T47D (cell line): Measurements from ENCODE around the gene FBLN2.

Experiments
- DNase-seq, 2 experiments: peaks; one replicate each; pipeline versions ENCODE4 v3.0.0 to v3.0.0-alpha.2; 2011 to 2012; ENCODE audit warnings: low read depth in 1 of 2, low spot score in 1 of 2
- JUND ChIP-seq: IDR thresholded peaks from 2 replicates; pipeline ENCODE4 v1.6.1; 2012; ENCODE audit warnings: low read depth
- in situ Hi-C: cut with HindIII; loops from 2 replicates; pipeline ENCODE4 v1.10.0; 2016; ENCODE audit warnings: low sequenced_read_pairs, low pct_unique_long_range_greater_than_20kb

The FBLN2 gene

DNA sequence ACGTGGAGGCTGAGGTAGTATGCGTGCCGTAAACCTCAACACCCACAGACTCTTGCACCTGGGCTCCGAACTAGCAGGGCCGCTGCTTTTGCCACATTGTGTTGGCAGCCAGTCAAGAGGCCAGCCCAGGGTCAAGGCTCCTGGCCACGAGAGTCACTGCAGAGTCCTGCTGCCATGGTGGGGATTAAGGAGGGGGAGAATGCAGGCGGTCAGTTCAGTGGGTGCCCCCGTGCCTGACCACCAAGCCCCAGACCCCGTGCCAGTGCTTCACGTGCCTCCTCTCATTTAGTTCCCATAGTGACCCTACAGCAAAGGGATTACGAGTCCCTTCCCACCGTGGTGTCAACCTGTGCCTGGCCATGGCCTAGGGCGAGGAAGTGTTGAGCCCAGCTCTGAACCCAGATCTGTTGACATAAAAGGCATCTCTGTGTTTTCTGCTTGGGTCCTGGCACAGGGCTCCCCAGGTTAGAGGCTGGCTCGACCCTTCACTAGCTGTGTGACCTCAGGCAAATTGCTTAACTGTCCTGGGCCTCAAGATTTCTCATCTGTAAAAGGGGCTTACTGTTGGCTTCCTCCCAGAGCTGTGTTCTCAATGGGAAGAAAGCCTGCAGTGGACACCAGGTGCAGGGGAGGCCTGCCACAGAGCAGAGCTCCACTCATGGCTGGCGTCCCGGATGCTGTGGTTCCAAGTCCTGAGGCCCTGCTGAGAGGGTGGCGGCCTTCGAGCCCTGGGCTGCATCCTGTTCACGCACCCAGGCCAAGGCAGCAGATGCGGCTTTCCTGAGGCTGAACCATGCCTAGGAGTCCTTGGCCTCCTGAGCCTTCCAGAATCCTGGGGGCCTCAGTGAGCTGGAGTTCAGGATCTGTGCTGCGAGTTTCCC lies 32.8 kb downstream of the FBLN2 start:
- in situ Hi-C loops: no loop called here
- DNase-seq: no peak
- TF ChIP-seq JUND: no peak

DNA sequence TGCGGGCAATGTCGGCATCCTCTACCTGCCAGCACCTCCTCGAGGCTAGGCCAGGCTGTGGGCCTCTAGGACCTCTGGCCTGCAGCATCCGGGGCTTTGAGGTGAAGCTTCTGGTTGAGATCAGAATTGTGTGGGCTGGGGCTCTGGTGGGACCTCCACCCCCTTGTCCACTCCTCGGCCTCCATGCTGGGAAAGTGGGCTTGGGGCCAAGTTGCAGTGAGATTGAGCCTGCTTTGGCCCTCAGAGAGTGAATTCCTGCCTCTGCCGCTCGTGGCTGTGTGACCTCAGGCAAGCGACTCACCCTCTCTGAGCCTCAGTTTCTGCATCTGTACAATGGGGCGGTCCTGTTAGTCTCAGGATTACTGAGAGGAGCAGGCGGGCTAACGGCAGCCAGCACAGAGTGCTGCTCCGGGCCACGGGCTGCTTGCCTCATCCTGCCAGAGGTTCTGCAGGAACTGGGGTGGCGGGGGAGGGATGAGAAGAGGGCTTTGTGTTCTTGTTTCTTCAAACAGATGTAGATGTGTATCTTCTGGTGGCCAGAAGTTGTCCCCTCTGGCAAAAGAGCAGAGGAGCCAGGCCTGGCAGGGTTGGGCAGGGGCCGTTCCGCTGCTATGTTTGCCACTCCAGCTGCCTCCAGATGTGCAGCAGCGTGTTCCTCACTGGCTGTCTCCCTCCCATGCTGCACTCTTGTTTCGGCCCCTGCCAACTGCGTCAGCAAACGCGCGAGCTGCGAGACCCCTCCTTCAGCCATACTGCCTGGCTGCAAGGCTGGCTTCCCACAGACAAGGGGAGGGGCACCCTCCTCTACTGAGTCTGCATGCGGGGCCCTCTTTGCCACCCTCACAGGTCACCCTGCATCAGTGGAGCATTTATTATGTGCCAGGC lies 33.7 kb downstream of the FBLN2 start:
- no peak for TF ChIP-seq JUND

DNA sequence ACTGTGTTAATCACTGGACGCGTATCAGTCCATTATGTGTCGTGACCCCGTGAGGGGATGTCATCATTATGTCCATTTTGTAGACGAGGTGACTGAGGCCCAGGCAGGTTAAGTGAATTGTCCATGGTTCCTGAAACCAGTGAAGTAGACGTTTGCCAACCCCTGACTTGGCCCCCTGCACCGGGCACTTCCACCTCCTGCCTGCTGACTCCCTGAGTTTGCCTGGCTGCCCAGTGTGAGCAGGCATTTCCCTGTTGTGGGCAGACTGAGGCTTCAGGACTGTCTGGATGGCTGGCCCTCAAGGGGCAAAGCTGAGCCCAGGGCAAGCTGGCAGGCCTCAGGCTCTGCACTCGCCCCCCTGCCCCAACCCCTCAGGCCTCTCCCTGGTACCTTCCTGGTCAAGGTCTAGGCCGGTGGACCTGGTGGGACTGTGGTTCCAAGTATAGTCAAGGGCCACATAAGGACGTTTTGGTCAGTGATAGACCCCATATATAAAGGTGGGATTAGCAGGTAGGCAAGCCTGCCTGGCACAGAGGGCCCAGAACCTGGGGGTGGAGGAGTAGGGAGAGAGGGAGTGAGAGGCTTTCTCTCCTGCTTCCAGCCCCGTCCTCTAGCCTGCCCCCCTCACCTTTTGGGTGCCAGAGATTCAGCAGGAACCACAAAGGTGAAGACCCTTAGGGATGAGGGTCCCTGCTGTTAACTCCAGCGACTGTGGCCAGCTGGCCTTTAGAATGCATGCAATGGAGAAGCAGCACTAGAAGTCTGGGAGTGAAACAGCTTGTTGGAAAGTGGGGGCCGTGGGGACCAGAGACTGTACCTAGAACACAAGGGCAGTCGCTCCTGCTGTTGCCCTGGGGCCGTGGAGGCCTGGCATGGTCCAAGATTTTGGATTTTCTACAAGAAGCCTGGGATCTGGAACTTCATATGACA lies 34.6 kb downstream of the FBLN2 start:
- DNase-seq: no peak
- no peak for TF ChIP-seq JUND
- in situ Hi-C loops: no loop called here

More for the DNA sequence above, 33.7 kb downstream of the FBLN2 start:
- in situ Hi-C loops: no loop called here
- no peak for DNase-seq

DNA sequence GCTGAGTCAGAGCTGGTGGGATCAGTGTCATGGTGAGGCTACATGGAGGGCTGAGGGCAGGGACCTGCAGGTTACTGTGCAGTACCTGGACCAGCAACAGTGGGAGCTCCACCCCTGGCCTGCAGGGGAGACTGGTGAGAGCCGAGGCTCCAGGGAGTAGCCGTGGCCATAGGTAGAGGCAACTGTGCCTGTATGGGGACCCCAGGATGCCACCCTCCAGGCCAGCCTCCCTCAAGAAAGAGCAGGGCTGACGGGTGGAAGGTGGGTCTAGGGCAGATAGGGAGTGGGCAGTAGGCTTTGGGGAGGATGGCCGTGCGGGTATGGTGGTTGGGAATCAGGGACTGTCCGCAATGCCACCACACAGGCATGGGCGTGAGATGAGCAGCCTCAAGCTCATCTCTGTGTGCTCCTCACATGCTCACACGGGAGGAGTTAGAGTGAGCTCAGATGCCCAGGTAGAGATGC lies 35.5 kb downstream of the FBLN2 start:
- in situ Hi-C loops: no loop called here
- DNase-seq: no peak
- TF ChIP-seq JUND: no peak

DNA sequence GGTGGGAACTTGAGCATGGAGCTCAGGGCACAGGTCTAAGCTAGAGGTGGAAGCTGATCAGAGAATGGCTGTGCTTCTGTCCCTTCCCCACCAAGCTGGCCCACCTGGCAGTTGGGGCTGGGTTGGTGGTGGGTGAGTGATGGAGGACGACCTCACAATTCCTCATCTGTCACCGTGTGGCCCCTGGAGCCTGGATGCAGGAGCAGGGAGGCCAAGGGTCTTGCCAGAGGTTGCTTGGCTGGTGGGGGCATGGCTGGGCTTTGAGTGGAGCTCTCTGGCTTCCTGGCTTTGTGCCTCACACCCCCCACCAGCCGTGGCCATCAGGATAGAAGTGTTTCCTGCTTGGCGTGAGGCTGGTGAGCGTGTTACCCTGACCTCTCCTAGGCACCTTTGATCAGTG lies 36.0 kb downstream of the FBLN2 start:
- DNase-seq: no peak
- in situ Hi-C loops: no loop called here
- no peak for TF ChIP-seq JUND

DNA sequence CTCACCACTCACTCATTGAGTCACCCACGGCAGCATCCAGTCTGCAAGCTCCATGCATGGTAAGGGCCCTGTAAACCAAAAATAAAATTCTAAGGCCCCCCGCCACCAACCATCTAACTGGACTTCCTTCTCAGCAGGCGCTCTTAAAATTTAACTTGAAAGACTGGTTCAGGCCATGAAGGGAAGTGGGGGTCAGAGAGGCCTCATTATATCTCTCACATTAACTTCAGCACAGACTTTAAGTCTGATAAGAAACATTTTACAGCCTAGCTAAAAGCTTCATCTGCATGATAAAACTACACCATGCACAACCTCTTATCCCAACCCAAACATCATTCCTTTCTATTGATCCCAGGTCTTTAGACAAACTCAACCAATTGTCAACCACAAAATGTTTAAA lies 38.5 kb downstream of the FBLN2 start:
- DNase-seq: no peak
- no peak for TF ChIP-seq JUND
- in situ Hi-C loops: no loop called here

DNA sequence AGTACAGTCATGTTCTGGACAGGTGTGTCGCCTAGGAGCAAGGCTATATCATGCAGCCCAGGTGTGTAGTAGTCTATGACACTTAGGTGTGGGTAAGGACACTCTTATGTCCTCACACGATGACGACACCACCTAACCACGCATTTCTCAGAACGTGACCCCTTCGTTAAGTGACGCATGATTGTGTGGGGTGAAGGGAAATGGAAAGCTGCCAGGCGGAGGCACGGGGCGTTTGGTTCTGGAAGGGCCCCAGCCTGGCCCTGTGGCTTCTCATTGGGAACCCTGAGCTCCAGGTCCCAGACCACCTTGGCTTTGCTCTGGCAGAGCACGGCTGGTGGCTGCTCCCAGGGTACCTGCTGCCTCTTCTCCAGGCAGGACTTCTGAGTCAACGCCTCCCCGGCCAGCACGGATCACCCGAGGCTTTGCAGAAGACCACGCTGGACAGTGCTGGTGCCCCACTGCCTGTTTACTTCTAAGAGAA lies 39.3 kb downstream of the FBLN2 start:
- TF ChIP-seq JUND: no peak
- in situ Hi-C loops: no loop called here
- no peak for DNase-seq

DNA sequence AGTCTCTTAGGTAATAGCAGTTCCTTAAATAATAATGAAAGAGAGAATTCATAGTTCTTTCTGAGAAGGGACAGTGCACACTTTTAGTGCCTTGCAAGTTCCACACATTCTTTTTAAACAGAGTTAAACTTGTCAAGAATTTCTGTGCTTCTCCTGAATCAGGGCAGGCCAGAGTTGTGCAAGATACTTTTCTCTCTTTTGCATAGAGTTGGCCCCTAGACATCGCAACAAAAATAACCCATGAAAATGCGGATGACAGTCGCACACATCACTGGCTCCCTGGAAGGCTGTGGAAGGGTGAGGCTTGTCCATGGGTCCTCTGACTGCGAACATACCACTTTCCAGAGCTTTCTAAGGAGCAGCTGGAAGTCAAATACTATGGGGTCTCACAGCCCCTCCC lies 40.1 kb downstream of the FBLN2 start:
- DNase-seq: no peak
- in situ Hi-C loops: no loop called here
- no peak for TF ChIP-seq JUND

DNA sequence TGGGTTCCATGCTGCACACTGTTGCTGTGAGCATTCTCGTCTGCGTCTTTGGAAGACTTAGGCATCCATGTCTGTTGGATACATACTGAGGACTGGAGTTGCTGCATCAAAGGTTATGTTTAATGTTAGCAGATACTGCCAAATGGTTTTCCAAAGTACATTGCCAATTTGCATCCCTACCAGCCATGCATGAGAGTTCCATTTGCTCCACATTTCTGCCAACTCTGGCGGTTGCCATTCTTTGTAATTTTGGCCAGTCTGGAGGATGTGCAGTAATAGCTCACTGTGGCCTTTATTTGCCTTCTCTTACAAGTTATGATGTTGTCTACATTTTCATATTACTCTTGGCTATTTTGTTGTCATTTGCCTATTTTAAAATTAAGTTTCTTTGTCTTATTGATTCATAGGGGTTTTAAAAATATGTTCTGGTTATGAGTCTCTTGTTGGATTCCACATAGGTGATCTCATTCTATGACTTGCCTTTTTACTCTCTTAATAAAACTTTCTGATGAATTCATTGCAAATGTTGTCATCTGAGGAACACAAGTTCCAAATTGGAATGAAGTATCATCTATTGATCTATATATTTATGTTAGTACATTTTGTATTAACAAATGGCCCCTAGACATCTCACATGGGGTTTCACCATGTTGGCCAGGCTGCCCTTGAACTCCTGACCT lies 42.1 kb downstream of the FBLN2 start:
- DNase-seq: no peak
- no peak for TF ChIP-seq JUND
- in situ Hi-C loops: no loop called here

DNA sequence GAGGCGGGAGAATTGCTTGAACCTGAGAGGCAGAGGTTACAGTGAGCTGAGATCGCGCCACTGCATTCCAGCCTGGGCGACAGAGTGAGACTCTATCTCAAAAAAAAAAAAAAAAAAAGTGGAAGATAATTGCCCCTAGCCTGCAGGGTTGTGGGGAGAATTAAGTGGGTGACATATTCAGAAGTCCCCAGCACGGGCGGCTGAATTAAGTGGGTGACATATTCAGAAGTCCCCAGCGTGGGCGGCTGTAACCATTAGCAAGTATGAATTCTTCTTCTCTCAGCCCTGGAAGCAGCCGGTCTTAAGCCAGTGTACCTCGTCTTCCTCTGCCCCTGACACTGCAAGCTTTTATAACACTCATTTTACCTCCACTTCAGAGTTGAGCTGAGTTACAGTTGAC lies 44.7 kb downstream of the FBLN2 start:
- in situ Hi-C loops: no loop called here
- TF ChIP-seq JUND: no peak
- no peak for DNase-seq

DNA sequence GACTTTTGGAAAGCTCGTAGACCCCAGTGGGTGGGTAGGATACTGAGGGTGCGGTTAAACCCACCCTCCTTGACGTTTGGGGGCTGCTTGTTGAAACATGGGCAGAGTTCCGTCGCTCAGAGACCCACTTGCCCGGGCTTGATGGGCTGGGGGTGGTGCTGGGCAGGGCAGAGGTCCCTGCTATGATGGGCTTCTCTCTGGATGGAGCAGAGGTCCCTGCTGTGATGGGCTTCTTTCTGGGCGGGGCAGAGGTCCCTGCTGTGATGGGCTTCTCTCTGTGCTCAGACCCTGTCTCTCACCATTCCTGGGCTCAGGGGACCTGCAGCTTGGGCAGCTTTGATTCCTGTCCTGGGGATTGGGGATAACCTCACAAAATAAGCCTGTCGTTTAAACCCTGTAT lies 45.2 kb downstream of the FBLN2 start:
- in situ Hi-C loops: no loop called here
- no peak for TF ChIP-seq JUND
- no peak for DNase-seq
